Calu3 (cell line): ENCODE data around the gene ATP10B. TPM values are rescaled to one million over a fixed set of nuclear protein-coding genes. Genes with fewer than 3 reads are reported as not detected.

ENCODE experiments used
- BruUV-seq: library from RNA; stranded (reverse); fragments of 400-500 nt; replicated peaks from 2 replicates; lab custom pipeline; 2021; lab: Mats Ljungman, UMichigan
- CTCF ChIA-PET: fragments of 300-600 bp; sonication (Branson Sonifier 250); formaldehyde crosslinking; loops from one replicate; lab custom pipeline; 2022; ENCODE audit warnings: antibody characterized with exemption; lab: Charles Lee
- DNase-seq: peaks from one replicate; pipeline ENCODE4 v3.0.0; 2022
- H3K27ac Mint-ChIP-seq: one replicate; pipeline ENCODE4 v1.8.0; 2022; ENCODE audit warnings: mixed read lengths; ENCODE audit not compliant: unreplicated experiment
- H3K27me3 Mint-ChIP-seq: one replicate; pipeline ENCODE4 v1.8.0; 2022; ENCODE audit warnings: mixed read lengths; ENCODE audit not compliant: unreplicated experiment
- H3K36me3 Mint-ChIP-seq: one replicate; pipeline ENCODE4 v1.8.0; 2022; ENCODE audit warnings: mild to moderate bottlenecking, moderate library complexity, mixed read lengths; ENCODE audit not compliant: insufficient read depth, unreplicated experiment
- H3K4me1 Mint-ChIP-seq: one replicate; pipeline ENCODE4 v1.8.0; 2022; ENCODE audit warnings: mild to moderate bottlenecking, low read depth, mixed read lengths; ENCODE audit not compliant: unreplicated experiment
- H3K4me3 Mint-ChIP-seq: one replicate; pipeline ENCODE4 v1.8.0; 2022; ENCODE audit warnings: mild to moderate bottlenecking, low read depth, moderate library complexity, mixed read lengths; ENCODE audit not compliant: unreplicated experiment
- H3K9me3 Mint-ChIP-seq: one replicate; pipeline ENCODE4 v1.8.0; 2022; ENCODE audit warnings: low read depth, mixed read lengths; ENCODE audit not compliant: unreplicated experiment
- intact Hi-C: fragments of 100-400 bp; cut with micrococcal nuclease; formaldehyde crosslinking; loops from one replicate; pipeline ENCODE4 v1.10.0; 2022; ENCODE audit not compliant: unreplicated experiment
- total RNA-seq: library from RNA; stranded (reverse); gene quantifications from 2 replicates; pipeline ENCODE4 v1.2.3, GENCODE V29; 2022
- TF ChIP-seq, protein P1 (sequence below): fragments of 200-600 bp; IDR thresholded peaks from one replicate; pipeline ENCODE4 v1.8.0; 2022; ENCODE audit warnings: antibody characterized with exemption; ENCODE audit not compliant: unreplicated experiment

ATP10B gene
- total RNA-seq, 1 experiment from 2014 or later: 1.4 TPM

DNA sequence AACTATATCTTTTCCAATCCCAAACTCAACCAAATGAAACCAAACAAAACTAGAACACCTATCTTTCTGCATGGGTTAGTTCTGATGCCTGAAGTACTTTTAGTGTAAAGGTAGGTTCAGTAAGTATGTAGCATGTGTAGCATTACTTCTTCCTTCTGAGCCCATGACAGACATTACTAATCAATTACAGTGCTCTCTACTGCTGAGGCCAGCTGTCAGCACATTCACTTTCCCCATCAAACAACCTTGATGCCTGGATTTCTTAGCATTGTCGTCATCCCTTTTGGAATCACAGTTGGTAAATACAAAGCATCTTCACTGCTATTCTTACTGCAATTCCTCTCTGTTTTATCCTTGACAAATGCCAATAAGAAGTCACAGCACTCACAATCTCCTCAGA is 327.2 kb downstream of the ATP10B start:
- Mint-ChIP-seq H3K4me1 (peaks cover 25% of the 10 kb centered on the region), H3K27ac (no peak overlapping the region), H3K4me3 (no peak overlapping the region), H3K36me3 (no peaks in the 10 kb centered on the region), H3K9me3 (no peaks in the 10 kb centered on the region), H3K27me3 (no peaks in the 10 kb centered on the region)
- no TSS peak for BruUV-seq
- no peak for DNase-seq
- CTCF ChIA-PET: no interaction called here
- intact Hi-C loops: loop anchor here (10.0 kb wide), 2 partner anchors 130 to 400 kb away; no protein-coding TSS in a partner anchor
- TF ChIP-seq, protein P1, sequence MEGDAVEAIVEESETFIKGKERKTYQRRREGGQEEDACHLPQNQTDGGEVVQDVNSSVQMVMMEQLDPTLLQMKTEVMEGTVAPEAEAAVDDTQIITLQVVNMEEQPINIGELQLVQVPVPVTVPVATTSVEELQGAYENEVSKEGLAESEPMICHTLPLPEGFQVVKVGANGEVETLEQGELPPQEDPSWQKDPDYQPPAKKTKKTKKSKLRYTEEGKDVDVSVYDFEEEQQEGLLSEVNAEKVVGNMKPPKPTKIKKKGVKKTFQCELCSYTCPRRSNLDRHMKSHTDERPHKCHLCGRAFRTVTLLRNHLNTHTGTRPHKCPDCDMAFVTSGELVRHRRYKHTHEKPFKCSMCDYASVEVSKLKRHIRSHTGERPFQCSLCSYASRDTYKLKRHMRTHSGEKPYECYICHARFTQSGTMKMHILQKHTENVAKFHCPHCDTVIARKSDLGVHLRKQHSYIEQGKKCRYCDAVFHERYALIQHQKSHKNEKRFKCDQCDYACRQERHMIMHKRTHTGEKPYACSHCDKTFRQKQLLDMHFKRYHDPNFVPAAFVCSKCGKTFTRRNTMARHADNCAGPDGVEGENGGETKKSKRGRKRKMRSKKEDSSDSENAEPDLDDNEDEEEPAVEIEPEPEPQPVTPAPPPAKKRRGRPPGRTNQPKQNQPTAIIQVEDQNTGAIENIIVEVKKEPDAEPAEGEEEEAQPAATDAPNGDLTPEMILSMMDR: no peak

DNA sequence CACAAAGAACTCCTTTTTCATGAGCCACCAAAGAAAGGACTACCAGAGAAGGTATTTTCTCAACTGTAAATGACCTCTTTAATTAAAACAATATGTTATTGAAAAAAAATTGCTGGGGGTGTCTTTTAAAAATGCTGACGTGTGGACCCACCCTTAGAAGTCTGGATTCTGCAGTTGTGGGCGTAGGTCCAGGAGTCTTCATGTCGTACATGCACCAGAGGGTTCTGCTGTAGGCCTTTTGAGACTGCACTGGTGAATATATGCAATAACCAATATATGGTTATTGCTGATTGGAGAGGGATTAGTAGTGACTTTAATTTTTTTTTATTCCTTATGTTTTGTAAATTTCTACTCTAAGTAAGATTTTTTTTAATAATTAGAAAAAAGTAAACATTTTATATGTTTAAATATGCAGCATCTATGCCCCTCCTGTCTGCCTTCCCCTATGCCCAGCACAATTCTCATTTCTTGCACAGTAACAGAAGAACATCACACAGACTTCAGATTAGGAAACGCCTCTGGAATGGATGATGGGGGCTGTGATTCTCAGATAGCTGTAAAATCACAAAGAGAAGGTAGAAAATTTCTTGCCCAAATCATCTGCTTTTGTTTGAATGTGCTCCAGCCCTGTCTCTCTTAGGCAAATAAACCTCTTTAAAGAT is 328.4 kb downstream of the ATP10B start:
- Mint-ChIP-seq H3K4me1 (peaks cover 25% of the 10 kb centered on the region), H3K27me3 (no peaks in the 10 kb centered on the region), H3K27ac (no peak overlapping the region), H3K9me3 (no peaks in the 10 kb centered on the region), H3K4me3 (no peak overlapping the region), H3K36me3 (no peaks in the 10 kb centered on the region)
- TF ChIP-seq, protein P1: no peak
- CTCF ChIA-PET: no interaction called here
- intact Hi-C loops: loop anchor here (10.0 kb wide), 2 partner anchors 131 to 401 kb away; no protein-coding TSS in a partner anchor
- DNase-seq: no peak
- no TSS peak for BruUV-seq

DNA sequence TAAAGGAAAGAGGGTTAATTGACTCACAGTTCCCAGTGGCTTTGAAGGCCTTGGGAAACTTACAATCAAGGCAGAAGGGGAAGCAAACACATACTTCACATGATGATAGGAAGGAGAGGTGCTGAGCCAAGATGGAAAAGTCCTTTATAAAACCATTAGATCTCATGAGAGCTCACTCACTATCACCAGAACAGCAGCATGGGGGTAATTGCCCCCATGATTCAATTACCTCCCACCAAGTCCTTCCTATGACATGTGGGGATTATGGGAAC is 330.7 kb downstream of the ATP10B start:
- Mint-ChIP-seq H3K36me3 (no peaks in the 10 kb centered on the region), H3K9me3 (no peaks in the 10 kb centered on the region), H3K27ac (peak overlapping the region; percentile 21), H3K4me3 (no peak overlapping the region), H3K27me3 (no peaks in the 10 kb centered on the region), H3K4me1 (peaks cover 15% of the 10 kb centered on the region)
- TF ChIP-seq, protein P1: no peak
- CTCF ChIA-PET: interaction anchor here (0.5 to 1.3 kb wide), 2 partner anchors 83 to 521 kb away, joined by 4 to 7 read pairs; no protein-coding TSS in a partner anchor
- no TSS peak for BruUV-seq
- intact Hi-C loops: loop anchor here (10.0 kb wide), 2 partner anchors 133 to 403 kb away; no protein-coding TSS in a partner anchor
- DNase-seq: no peak

DNA sequence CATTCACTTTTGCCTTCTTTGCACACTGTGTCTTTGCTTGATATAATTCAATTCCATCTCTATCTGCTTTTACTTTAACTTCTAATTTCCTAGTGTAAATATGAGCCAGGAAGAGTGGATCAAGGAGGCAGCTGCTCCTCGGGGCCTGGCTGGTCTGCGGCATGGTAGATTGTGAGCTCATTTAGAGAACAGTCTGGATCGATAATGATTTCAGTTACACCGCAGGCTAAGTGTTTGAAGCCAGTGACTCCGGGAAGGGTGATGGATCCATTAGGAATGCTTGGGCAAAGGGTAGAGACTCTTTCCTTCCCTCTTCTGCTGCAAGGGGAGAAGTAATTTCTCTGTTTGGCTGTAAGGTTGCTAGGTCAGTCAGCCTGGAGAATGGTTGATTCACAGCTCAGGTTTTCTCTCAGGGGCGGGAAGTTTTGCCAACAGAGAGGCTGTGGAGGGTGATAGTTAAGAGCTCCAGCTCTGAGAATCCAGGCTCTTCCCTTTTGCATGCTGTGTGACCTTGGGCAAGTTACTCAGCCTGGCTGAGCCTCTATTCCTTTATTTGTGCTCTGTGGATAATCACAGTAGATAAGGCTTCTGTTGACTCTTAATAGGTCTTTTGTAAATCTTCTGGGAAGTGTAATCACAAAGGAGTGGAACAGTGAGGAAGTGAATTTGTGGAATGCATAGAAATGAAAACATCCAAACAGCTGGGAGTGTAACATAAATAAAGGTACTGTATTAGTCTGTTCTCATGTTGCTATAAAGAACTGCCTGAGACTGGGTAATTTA is 331.2 kb downstream of the ATP10B start:
- no peaks in the 10 kb centered on the region for H3K36me3 Mint-ChIP-seq
- CTCF ChIA-PET: interaction anchor here (0.5 to 1.3 kb wide), 2 partner anchors 82 to 521 kb away, joined by 4 to 7 read pairs; no protein-coding TSS in a partner anchor
- BruUV-seq: no TSS peak
- H3K4me3 Mint-ChIP-seq: no peak overlapping the region
- peak overlapping the region; percentile 21 for H3K27ac Mint-ChIP-seq
- peak; percentile 46 for DNase-seq
- H3K9me3 Mint-ChIP-seq: no peaks in the 10 kb centered on the region
- TF ChIP-seq, protein P1: no peak
- peaks cover 14% of the 10 kb centered on the region for H3K4me1 Mint-ChIP-seq
- intact Hi-C loops: loop anchor here (10.0 kb wide), 2 partner anchors 134 to 404 kb away; no protein-coding TSS in a partner anchor
- no peaks in the 10 kb centered on the region for H3K27me3 Mint-ChIP-seq
